K562 (cell line): Measurements from ENCODE around the gene TRIM33. TPM values are rescaled to one million over a fixed set of nuclear protein-coding genes. Genes with fewer than 3 reads are reported as not detected.

Experiments
- BHLHE40 ChIP-seq: IDR thresholded peaks from 2 replicates; pipeline ENCODE4 v1.6.1; 2011; ENCODE audit warnings: low read length, improper control_type of control experiment
- BRD4 ChIP-seq: fragments of 200-600 bp; sonication (generic); IDR thresholded peaks from 2 replicates; pipeline ENCODE4 v1.6.1; 2017; ENCODE audit warnings: inconsistent platforms
- MTF1 ChIP-seq: fragments of 250-450 bp; sonication (Bioruptor Pico); IDR thresholded peaks from 2 replicates; pipeline ENCODE4 v1.9.0; 2021; ENCODE audit warnings: moderate library complexity, mild to moderate bottlenecking, inconsistent platforms, borderline replicate concordance
- NBN ChIP-seq: fragments of 450-650 bp; IDR thresholded peaks from 2 replicates; pipeline ENCODE4 v1.6.1; 2016; ENCODE audit warnings: low read depth, mild to moderate bottlenecking
- PCBP1 ChIP-seq: fragments of 200-400 bp; formaldehyde crosslinking; IDR thresholded peaks from 2 replicates; pipeline ENCODE4 v1.6.1; 2018; ENCODE audit warnings: mild to moderate bottlenecking, low read depth, low read length; ENCODE audit not compliant: poor library complexity, severe bottlenecking
- SMARCA4 ChIP-seq: fragments of 450-650 bp; IDR thresholded peaks from 2 replicates; pipeline ENCODE4 v1.6.1; 2016
- TAF9B ChIP-seq: fragments of 450-650 bp; IDR thresholded peaks from 2 replicates; pipeline ENCODE4 v1.6.1; 2018; ENCODE audit warnings: mild to moderate bottlenecking; ENCODE audit not compliant: partially characterized antibody
- TEAD4 ChIP-seq, 2 experiments: sonication (generic) in 1 of 2; formaldehyde crosslinking in 1 of 2; IDR thresholded peaks; 2 replicates each; pipeline versions ENCODE4 v1.6.1 to v1.8.0; 2012 to 2022; ENCODE audit warnings: borderline replicate concordance in 1 of 2, inconsistent platforms in 1 of 2, low read length in 1 of 2, mild to moderate bottlenecking in 1 of 2, missing genetic modification reagents in 1 of 2
- ZNF121 ChIP-seq: sonication (generic); formaldehyde crosslinking; conservative IDR thresholded peaks from 2 replicates; pipeline ENCODE4 v1.8.0; 2022; ENCODE audit warnings: missing genetic modification reagents
- ZNF274 ChIP-seq: IDR thresholded peaks from 2 replicates; pipeline ENCODE4 v1.6.1; 2011; ENCODE audit warnings: low read depth, mild to moderate bottlenecking, low read length, moderate library complexity, borderline replicate concordance
- polyA plus RNA-seq, 8 experiments: library from polyadenylated mRNA; depleted of rRNA in 4 of 8; stranded (reverse) in 5 of 8; unstranded in 3 of 8; fragments of >200 nt; fragmentation: Nextera tagmentation in 2 of 8; fragmentation: Illumina TruSeq in 1 of 8; extraction: Ambion mirVana in 2 of 8; extraction: Trizol in 1 of 8; gene quantifications; 2 replicates each; pipeline versions ENCODE4 v1.2.1 to v1.2.3, GENCODE V29; 2011 to 2014; ENCODE audit warnings: inconsistent platforms in 1 of 8, missing spikeins in 1 of 8
- total RNA-seq, 7 experiments: library from RNA; depleted of rRNA in 6 of 7; stranded (reverse); fragments of >200 nt in 6 of 7; fragmentation: Illumina TruSeq in 2 of 7; extraction: Trizol in 2 of 7; gene quantifications; 2 replicates each; pipeline versions ENCODE4 v1.2.1 to v1.2.3, GENCODE V29; 2011 to 2021; ENCODE audit warnings: low replicate concordance in 1 of 7

Gene TRIM33
- total and polyA plus RNA-seq, 9 of the 15 experiments (the other 6 are each of a cell fraction or from before 2014, with no cell fraction given), result 9.3 to 58.4 (median 40.2) TPM

GRCh38 chr1:114510274-114511031 is 550 bp downstream of the TRIM33 start (continued):
- TF ChIP-seq BRD4 (no peak), PCBP1 (peak; percentile 61), NBN (no peak), SMARCA4 (peak; percentile 86), ZNF274 (no peak), MTF1 (CRISPR knock-in tag) (no peak), BHLHE40 (0 out of 2 replicates have a peak, but pooled peaks have one; percentile 27), TEAD4 (IDR thresholded peaks at IDR 0.05; ENCODE audit: low read length) (peak; percentile 39; the same call in 1 of the 2 replicates), TEAD4 (CRISPR knock-in tag; IDR thresholded peaks at IDR 0.05; ENCODE audit: borderline replicate concordance) (peak; percentile 84), TAF9B (no peak), ZNF121 (CRISPR knock-in tag) (no peak)
- TF ChIP-seq, all 486 proteins: peak for 113
